Measurements from ENCODE around the gene PDE4D. TPM values are rescaled to one million over a fixed set of nuclear protein-coding genes. Genes with fewer than 3 reads are reported as not detected.

The PDE4D gene
- total RNA-seq, 1 donor = 12.7 TPM

- H3K4me3 ChIP-seq (ENCODE audit: low read depth, low read length) = no peak overlapping the region
- TF ChIP-seq CTCF (IDR thresholded peaks at IDR 0.05; ENCODE audit: insufficient read depth, low read length) = no peak
- DNase-seq (ENCODE audit: low read depth) = no peak
Measured at GRCh38 chr5:59279979-59280378, 613.5 kb downstream of the PDE4D start.

GRCh38 chr5:59276917-59277372 lies 616.6 kb downstream of the PDE4D start:
- no peak overlapping the region for H3K4me3 ChIP-seq (ENCODE audit: low read depth, low read length)
- TF ChIP-seq CTCF (IDR thresholded peaks at IDR 0.05; ENCODE audit: insufficient read depth, low read length) = no peak
- no peak for DNase-seq (ENCODE audit: low read depth)

GRCh38 chr5:59276325-59276675 lies 617.2 kb downstream of the PDE4D start:
- no peak overlapping the region for H3K4me3 ChIP-seq (ENCODE audit: low read depth, low read length)
- TF ChIP-seq CTCF (IDR thresholded peaks at IDR 0.05; ENCODE audit: insufficient read depth, low read length) = no peak
- no peak for DNase-seq (ENCODE audit: low read depth)

GRCh38 chr5:59275510-59276324 lies 617.8 kb downstream of the PDE4D start:
- peak overlapping the region; percentile 45 for H3K4me3 ChIP-seq (ENCODE audit: low read depth, low read length)
- peak; percentile 13 for DNase-seq (ENCODE audit: low read depth)
- TF ChIP-seq CTCF (IDR thresholded peaks at IDR 0.05; ENCODE audit: insufficient read depth, low read length) = no peak

- no peak for DNase-seq (ENCODE audit: low read depth)
- no peak for TF ChIP-seq CTCF (IDR thresholded peaks at IDR 0.05; ENCODE audit: insufficient read depth, low read length)
- H3K4me3 ChIP-seq (ENCODE audit: low read depth, low read length) = no peak overlapping the region
Measured at GRCh38 chr5:59275170-59275509, 618.4 kb downstream of the PDE4D start.

- H3K4me3 ChIP-seq (ENCODE audit: low read depth, low read length) = no peak overlapping the region
- TF ChIP-seq CTCF (IDR thresholded peaks at IDR 0.05; ENCODE audit: insufficient read depth, low read length) = no peak
- no peak for DNase-seq (ENCODE audit: low read depth)
Measured at GRCh38 chr5:59274106-59274636, 619.4 kb downstream of the PDE4D start.

Data from fibroblast of the aortic adventitia (primary cell).